HuH-7 (cell line): ENCODE data around the gene ADGRD2.

Experiments used
- DNase-seq: peaks from one replicate; pipeline ENCODE4 v3.0.0; 2011; ENCODE audit warnings: low spot score

The ADGRD2 gene

GRCh38 chr9:124498040-124498439 lies 47.8 kb downstream of the ADGRD2 start:
- DNase-seq: no peak

DNA sequence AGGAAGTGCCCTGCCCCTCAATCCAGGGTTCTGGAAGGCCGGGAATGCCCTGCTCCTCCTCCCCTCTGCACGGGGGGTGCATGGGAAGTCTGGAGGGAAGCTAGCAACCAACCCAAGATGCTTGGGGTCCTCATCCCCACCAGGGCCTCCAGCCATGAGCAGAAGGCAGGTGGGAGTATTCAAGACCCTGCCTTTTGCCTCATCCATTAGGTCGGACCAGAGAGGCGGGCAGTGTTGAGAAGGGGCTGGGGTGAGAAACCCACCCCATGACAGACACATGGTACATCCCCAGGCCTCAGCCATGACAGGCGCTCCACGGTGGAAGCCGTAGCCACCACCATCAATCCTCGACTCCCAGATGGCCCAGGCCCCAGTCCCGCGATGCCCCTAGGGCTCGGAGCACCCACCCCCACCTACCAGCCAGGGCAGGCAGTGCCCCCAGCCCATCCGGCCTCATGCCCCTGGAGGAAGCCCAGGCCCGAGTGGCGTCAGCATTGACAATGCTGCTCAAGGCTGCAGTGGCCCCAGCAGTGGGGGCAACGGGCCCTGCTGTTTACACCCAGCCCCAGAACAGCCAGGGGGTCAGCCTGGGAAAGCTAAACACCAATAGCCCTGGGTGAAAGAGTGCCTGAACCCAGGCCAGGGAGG lies 48.4 kb downstream of the ADGRD2 start:
- no peak for DNase-seq

GRCh38 chr9:124499216-124499615 lies 49.0 kb downstream of the ADGRD2 start:
- DNase-seq: no peak

GRCh38 chr9:124500028-124500795 lies 50.0 kb downstream of the ADGRD2 start:
- no peak for DNase-seq

- no peak for DNase-seq
Measured at GRCh38 chr9:124500796-124501611, 50.8 kb downstream of the ADGRD2 start.

GRCh38 chr9:124501771-124502320 lies 51.6 kb downstream of the ADGRD2 start:
- no peak for DNase-seq

GRCh38 chr9:124502711-124503702 lies 52.8 kb downstream of the ADGRD2 start:
- no peak for DNase-seq

GRCh38 chr9:124503713-124504529 lies 53.7 kb downstream of the ADGRD2 start:
- DNase-seq: peak; percentile 56

DNA sequence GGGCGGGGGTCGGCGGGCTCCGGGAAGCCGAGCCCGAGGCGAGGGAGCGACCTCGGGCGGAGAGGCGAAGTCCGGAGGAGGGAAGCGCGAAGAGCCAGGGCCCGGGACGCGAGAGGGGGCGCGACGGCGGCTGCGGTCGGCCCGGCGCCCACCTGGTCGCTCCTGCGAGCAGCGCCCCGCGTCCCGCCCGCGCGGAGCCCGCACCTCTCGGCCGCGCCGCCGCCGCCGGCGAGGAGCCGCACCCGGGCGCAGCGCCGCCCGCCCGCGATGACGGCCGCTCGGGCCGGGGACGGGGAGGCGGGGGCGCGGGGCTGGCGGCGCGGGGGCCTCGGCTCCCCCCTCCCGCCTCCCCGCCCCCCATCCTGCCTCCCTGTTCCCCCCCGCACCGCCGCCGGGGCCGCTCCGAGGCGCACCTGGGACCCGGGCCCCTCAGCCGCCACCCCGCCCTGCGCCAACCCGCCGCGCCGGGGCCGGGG lies 54.3 kb downstream of the ADGRD2 start:
- no peak for DNase-seq

DNA sequence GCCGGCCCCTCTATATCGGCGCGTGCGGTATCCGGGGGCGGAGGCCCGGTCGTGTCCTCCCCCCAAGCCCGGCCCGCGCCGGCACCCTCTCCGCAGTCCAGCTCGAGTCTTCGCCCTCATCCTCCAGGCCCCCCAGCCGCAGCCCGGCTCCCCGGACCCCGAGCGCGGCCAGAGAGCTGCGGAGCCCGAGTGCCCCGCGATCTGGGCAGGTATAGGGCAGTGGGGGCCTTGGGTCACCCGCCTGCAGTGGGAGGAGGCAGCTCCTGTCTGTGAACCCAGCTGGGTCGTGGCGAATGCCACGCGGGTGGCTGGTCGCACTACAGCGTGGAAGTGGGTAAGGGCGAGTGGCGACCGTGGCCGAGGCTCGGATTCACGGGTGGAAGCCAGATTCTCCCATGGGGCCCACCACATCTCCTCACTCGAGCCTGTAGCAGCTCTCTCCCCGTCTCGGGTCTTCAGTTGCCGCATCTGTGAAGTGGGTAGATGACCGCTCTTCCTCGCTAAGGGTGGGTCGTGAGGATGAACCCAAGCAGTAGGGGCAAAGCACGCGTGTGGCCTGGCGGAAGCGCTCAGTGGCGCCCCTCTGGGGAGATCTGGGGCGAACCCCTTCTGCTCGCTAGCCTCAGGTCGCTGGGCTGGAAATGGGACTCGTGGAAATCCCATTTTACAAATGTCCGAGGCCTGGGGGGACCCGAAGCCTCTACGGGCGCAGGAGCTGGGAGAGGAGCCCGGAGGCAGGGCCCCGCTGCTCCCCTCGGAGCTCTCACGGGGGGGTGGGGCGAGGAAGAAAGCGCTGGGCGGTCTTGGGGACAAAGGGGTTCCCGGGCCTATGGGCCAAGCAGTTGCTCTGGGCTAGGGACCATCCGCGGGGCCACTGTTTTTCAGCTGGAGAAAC lies 55.0 kb downstream of the ADGRD2 start:
- DNase-seq: no peak

GRCh38 chr9:124505901-124506346 lies 55.7 kb downstream of the ADGRD2 start:
- DNase-seq: no peak

DNA sequence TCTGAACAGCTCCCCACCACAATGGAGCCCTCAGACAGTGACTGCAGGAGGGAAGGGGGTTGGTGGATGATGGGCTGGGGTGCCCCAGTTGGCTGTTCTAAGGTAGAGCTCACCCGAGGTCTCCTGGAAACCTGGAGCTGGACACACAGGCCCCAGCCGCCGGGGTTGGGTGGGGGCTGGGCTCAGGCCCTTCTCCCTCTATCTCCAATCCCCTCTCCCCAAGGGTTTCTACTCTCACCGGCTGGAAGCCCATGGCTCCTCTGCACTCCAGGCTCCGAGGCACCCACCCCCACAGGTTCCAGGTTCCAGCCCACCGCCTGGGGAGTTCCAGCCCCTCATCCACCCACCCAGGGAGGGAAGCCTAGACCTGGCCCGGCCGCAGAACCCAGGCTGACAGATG lies 56.2 kb downstream of the ADGRD2 start:
- DNase-seq: no peak

GRCh38 chr9:124506931-124507879 lies 57.0 kb downstream of the ADGRD2 start, which contains the start of gene NR5A1:
Gene NR5A1, minus strand, starts transcription at chr9:124507399. Its CDS starts 4,004 bp downstream, at chr9:124503395.
- no peak for DNase-seq

DNA sequence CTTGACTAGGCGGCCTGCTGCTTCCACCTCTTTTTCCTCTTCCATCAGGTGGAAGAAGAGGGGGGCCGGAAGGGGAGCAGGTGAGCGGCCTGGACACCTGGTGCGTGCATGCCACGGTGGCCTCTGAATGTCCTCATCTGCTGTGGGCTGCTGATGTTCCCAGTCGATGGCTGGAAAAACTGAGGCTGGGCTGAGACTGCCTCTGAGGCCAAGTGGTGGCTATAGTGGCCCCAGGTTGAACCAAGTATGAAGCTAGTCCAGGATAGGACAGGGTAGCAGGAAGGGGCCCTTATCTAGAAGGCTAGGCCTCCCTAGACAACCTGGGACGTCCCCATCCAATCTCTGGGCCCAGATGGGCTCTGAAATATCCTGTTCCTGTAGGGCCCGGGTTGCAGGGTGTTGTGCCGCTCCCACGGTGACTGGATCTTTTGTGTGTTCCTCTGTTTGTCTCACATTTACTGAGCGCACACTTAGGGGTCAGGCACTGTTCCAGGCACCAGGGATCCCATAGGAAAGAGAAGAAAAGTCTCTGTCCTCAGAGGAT lies 57.7 kb downstream of the ADGRD2 start:
- DNase-seq: no peak

DNA sequence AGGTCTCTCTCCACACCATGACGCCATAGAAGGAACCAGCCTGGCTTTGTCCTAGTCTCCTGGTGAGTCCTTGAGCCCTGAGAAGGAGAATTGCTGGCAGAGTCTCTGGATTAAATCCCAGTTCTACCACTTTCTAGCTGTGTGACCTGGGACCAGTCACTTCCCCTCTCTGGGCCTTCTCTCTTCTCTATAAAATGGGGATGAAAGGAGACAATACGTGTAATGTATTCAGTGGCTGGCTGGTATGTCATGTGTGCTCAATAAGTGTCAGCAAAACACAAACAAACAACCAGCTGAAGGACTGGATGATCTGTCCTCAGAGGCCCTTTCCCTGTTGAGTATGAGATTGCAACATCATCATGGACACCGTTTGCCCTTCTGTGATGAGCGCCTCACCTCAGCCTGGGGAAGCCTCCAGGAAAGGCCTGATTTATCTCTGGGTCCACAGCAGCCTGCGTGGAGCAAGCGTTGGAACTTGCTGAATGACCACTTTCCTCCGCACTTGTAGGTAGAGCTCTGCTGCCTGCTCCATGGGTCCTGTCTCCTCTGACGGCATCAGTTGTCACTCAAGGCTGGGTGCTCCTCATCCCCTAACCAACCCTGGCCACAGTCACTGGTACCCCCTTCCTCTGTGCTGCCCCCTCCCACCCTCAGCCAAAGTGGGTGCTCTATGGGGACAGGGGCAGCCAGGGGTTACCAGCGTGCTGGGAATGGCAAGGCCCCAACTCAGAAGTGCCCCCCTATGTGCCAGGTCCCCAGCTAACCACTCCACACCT lies 60.6 kb downstream of the ADGRD2 start:
- peak; percentile 91 for DNase-seq

DNA sequence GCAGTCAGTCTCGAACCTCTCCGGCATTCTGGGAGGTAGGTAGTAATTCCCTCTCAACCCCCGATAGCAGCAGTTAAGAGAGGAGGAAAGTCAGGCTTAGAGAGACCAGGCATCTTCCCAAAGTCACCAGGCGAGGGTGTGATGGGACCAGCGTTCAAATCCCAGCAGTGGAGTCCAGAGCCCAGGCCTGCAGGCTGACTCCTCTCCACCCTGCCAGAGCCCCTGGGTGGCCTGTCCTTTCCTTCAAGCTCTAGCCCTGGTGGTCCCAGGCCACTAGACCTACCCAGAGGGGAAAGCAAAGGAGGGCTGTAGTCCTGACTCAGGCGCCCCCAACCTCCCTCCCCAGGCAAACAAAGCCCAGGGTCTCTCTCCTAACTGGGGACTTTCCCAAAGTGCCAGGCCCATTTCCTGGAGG lies 61.2 kb downstream of the ADGRD2 start:
- DNase-seq: peak; percentile 78
